Measurements from ENCODE around the gene WDR62. TPM values are rescaled to one million over a fixed set of nuclear protein-coding genes. Genes with fewer than 3 reads are reported as not detected.
A peak's percentile ranks its signal among the peaks of the same experiment; 100 is the strongest.
"Not testable (repeated sequence)": the region's sequence is repeated elsewhere in the genome, so short reads cannot be mapped to it uniquely, and the experiment has no call there.

The WDR62 gene
- total RNA-seq, 1 experiment from 2014 or later, result 29.6 TPM

- TF ChIP-seq CTCF (IDR thresholded peaks at IDR 0.05; ENCODE audit: unreplicated experiment), result peak; percentile 56
- Mint-ChIP-seq H3K36me3 (ENCODE audit: insufficient read depth, unreplicated experiment) (peaks cover 22% of the 10 kb centered on the region), H3K9me3 (ENCODE audit: low read depth, unreplicated experiment) (no peaks in the 10 kb centered on the region), H3K27me3 (ENCODE audit: unreplicated experiment) (no peaks in the 10 kb centered on the region), H3K4me3 (ENCODE audit: low read depth, unreplicated experiment) (no peak overlapping the region), H3K4me1 (ENCODE audit: low read depth, unreplicated experiment) (peaks cover 26% of the 10 kb centered on the region), H3K27ac (ENCODE audit: unreplicated experiment) (no peak overlapping the region)
- DNase-seq, result peak; percentile 64
- BruUV-seq (replicated peaks), result no TSS peak
- CTCF ChIA-PET, result interaction anchor here (1.0 to 1.7 kb wide), 3 partner anchors 10 to 55 kb away, joined by 4 to 7 read pairs (median 5); partner anchors contain the start of genes ALKBH6, POLR2I and TBCB
- intact Hi-C loops (cut with micrococcal nuclease; ENCODE audit: unreplicated experiment), result loop anchor here (5.0 kb wide), 1 partner anchor 112 kb away; no protein-coding TSS in a partner anchor
These were observed 5.7 kb downstream of the WDR62 start for GRCh38 chr19:36060430-36060829.

- no peak overlapping the region for H3K4me3 Mint-ChIP-seq (ENCODE audit: low read depth, unreplicated experiment)
- intact Hi-C loops (cut with micrococcal nuclease; ENCODE audit: unreplicated experiment), result loop anchor here (5.0 kb wide), 1 partner anchor 111 kb away; no protein-coding TSS in a partner anchor
- DNase-seq, result no peak
- H3K9me3 Mint-ChIP-seq (ENCODE audit: low read depth, unreplicated experiment), result no peaks in the 10 kb centered on the region
- BruUV-seq (replicated peaks), result no TSS peak
- no peak overlapping the region for H3K27ac Mint-ChIP-seq (ENCODE audit: unreplicated experiment)
- no peaks in the 10 kb centered on the region for H3K27me3 Mint-ChIP-seq (ENCODE audit: unreplicated experiment)
- CTCF ChIA-PET, result interaction anchor here (1.4 to 1.7 kb wide), 2 partner anchors 9 to 54 kb away, joined by 5 to 7 read pairs; partner anchors contain the start of genes POLR2I and TBCB
- no peak for TF ChIP-seq CTCF (IDR thresholded peaks at IDR 0.05; ENCODE audit: unreplicated experiment)
- H3K4me1 Mint-ChIP-seq (ENCODE audit: low read depth, unreplicated experiment), result peaks cover 17% of the 10 kb centered on the region
- H3K36me3 Mint-ChIP-seq (ENCODE audit: insufficient read depth, unreplicated experiment), result peaks cover 22% of the 10 kb centered on the region
These were observed 6.7 kb downstream of the WDR62 start for GRCh38 chr19:36061367-36061766.

GRCh38 chr19:36064826-36065225 lies 10.1 kb downstream of the WDR62 start:
- no peak overlapping the region for H3K27ac Mint-ChIP-seq (ENCODE audit: unreplicated experiment)
- intact Hi-C loops (cut with micrococcal nuclease; ENCODE audit: unreplicated experiment), result loop anchor here (5.0 kb wide), 1 partner anchor 107 kb away; no protein-coding TSS in a partner anchor
- TF ChIP-seq CTCF (IDR thresholded peaks at IDR 0.05; ENCODE audit: unreplicated experiment), result no peak
- CTCF ChIA-PET, result no interaction called here
- peaks cover 42% of the 10 kb centered on the region for H3K36me3 Mint-ChIP-seq (ENCODE audit: insufficient read depth, unreplicated experiment)
- H3K27me3 Mint-ChIP-seq (ENCODE audit: unreplicated experiment), result no peaks in the 10 kb centered on the region
- no peak for DNase-seq
- no peak overlapping the region for H3K4me3 Mint-ChIP-seq (ENCODE audit: low read depth, unreplicated experiment)
- no TSS peak for BruUV-seq (replicated peaks)
- no peaks in the 10 kb centered on the region for H3K9me3 Mint-ChIP-seq (ENCODE audit: low read depth, unreplicated experiment)
- H3K4me1 Mint-ChIP-seq (ENCODE audit: low read depth, unreplicated experiment), result no peaks in the 10 kb centered on the region

GRCh38 chr19:36067681-36068080 lies 13.0 kb downstream of the WDR62 start:
- no peak overlapping the region for H3K4me3 Mint-ChIP-seq (ENCODE audit: low read depth, unreplicated experiment)
- no TSS peak for BruUV-seq (replicated peaks)
- H3K27me3 Mint-ChIP-seq (ENCODE audit: unreplicated experiment), result no peaks in the 10 kb centered on the region
- CTCF ChIA-PET, result no interaction called here
- no peak overlapping the region for H3K27ac Mint-ChIP-seq (ENCODE audit: unreplicated experiment)
- H3K9me3 Mint-ChIP-seq (ENCODE audit: low read depth, unreplicated experiment), result no peaks in the 10 kb centered on the region
- no peak for TF ChIP-seq CTCF (IDR thresholded peaks at IDR 0.05; ENCODE audit: unreplicated experiment)
- H3K36me3 Mint-ChIP-seq (ENCODE audit: insufficient read depth, unreplicated experiment), result peaks cover 56% of the 10 kb centered on the region
- no peak for DNase-seq
- peaks cover 17% of the 10 kb centered on the region for H3K4me1 Mint-ChIP-seq (ENCODE audit: low read depth, unreplicated experiment)
- intact Hi-C loops (cut with micrococcal nuclease; ENCODE audit: unreplicated experiment), result no loop called here

- BruUV-seq (replicated peaks); H3K27me3 Mint-ChIP-seq (ENCODE audit: unreplicated experiment); H3K4me3 Mint-ChIP-seq (ENCODE audit: low read depth, unreplicated experiment); intact Hi-C loops (cut with micrococcal nuclease; ENCODE audit: unreplicated experiment); H3K27ac Mint-ChIP-seq (ENCODE audit: unreplicated experiment); DNase-seq; CTCF ChIA-PET; H3K9me3 Mint-ChIP-seq (ENCODE audit: low read depth, unreplicated experiment): not testable (repeated sequence)
- Mint-ChIP-seq H3K36me3 (ENCODE audit: insufficient read depth, unreplicated experiment) (peaks cover 58% of the 10 kb centered on the region), H3K4me1 (ENCODE audit: low read depth, unreplicated experiment) (peaks cover 17% of the 10 kb centered on the region)
These were observed 14.3 kb downstream of the WDR62 start for GRCh38 chr19:36068810-36069499.
